ENCODE measurements around the gene TRIM46.

TRIM46 gene

GRCh38 chr1:155172732-155173477 is 744 bp upstream of the TRIM46 start, which contains the start of gene KRTCAP2:
KRTCAP2 (minus strand) TSS chr1:155173304; CDS start chr1:155173224, 80 bp downstream.
- FAIRE-seq = no peak

- no peak for FAIRE-seq
Observed at GRCh38 chr1:155174324-155175280, 953 bp downstream of the TRIM46 start.

GRCh38 chr1:155175281-155175926 is 1.8 kb downstream of the TRIM46 start:
- FAIRE-seq = no peak

- no peak for FAIRE-seq
Observed at GRCh38 chr1:155175927-155176371, 2.3 kb downstream of the TRIM46 start.

GRCh38 chr1:155176544-155177071 is 3.0 kb downstream of the TRIM46 start:
- FAIRE-seq = no peak

- no peak for FAIRE-seq
Observed at GRCh38 chr1:155177192-155177917, 3.7 kb downstream of the TRIM46 start.

- FAIRE-seq = no peak
Observed at GRCh38 chr1:155177918-155178281, 4.3 kb downstream of the TRIM46 start.

GRCh38 chr1:155178441-155179111 is 4.9 kb downstream of the TRIM46 start:
- FAIRE-seq = no peak

GRCh38 chr1:155179112-155180031 is 5.7 kb downstream of the TRIM46 start:
- no peak for FAIRE-seq

GRCh38 chr1:155181371-155182051 is 7.9 kb downstream of the TRIM46 start:
- no peak for FAIRE-seq

- FAIRE-seq = no peak
Observed at GRCh38 chr1:155182052-155182550, 8.5 kb downstream of the TRIM46 start.

GRCh38 chr1:155183775-155184221 is 10.1 kb downstream of the TRIM46 start:
- no peak for FAIRE-seq

GRCh38 chr1:155184351-155184811 is 10.7 kb downstream of the TRIM46 start:
- FAIRE-seq = no peak

GRCh38 chr1:155184835-155185782 is 11.5 kb downstream of the TRIM46 start:
- FAIRE-seq = no peak

- no peak for FAIRE-seq
Observed at GRCh38 chr1:155185783-155186066, 12.1 kb downstream of the TRIM46 start.

GRCh38 chr1:155186067-155186793 is 12.6 kb downstream of the TRIM46 start:
- no peak for FAIRE-seq

- no peak for FAIRE-seq
Observed at GRCh38 chr1:155186794-155187455, 13.3 kb downstream of the TRIM46 start.
